Natural killer cell (primary cell): ENCODE measurements around the gene AKR1B15. TPM values are rescaled to one million over a fixed set of nuclear protein-coding genes. Genes with fewer than 3 reads are reported as not detected.
"Not testable (repeated sequence)": the region's sequence is repeated elsewhere in the genome, so short reads cannot be mapped to it uniquely, and the experiment has no call there.

Source experiments
- ATAC-seq, 3 donors: fragments of 150-1000 bp in 2 of 3; fragments of 200-7000 bp in 1 of 3; cut with Tn5 transposase; 1 replicate in 1 of 3; 2 replicates in 2 of 3; pipeline ENCODE4 v1.10.0; 2021; ENCODE audit warnings: mild to moderate bottlenecking in 2 of 3, moderate library complexity in 2 of 3
- DNase-seq, 2 donors: peaks; one replicate each; pipeline versions ENCODE4 v3.0.0 to v3.0.0-alpha.2; 2013 to 2021; ENCODE audit warnings: mixed read lengths in 1 of 2
- H3K27ac ChIP-seq: one replicate; pipeline ENCODE4 v1.5.1; 2013; ENCODE audit warnings: mild to moderate bottlenecking, low read length
- H3K27me3 ChIP-seq: one replicate; pipeline ENCODE4 v1.6.1; 2013; ENCODE audit warnings: low read length; ENCODE audit not compliant: control insufficient read depth, insufficient read depth
- H3K36me3 ChIP-seq: one replicate; pipeline ENCODE4 v1.6.1; 2013; ENCODE audit warnings: low read length; ENCODE audit not compliant: control insufficient read depth, insufficient read depth
- H3K4me1 ChIP-seq: one replicate; pipeline ENCODE4 v1.6.1; 2013; ENCODE audit warnings: low read length; ENCODE audit not compliant: control insufficient read depth, insufficient read depth
- H3K4me3 ChIP-seq: one replicate; pipeline ENCODE4 v1.5.1; 2013; ENCODE audit warnings: low read length
- H3K9me3 ChIP-seq: one replicate; pipeline ENCODE4 v1.6.1; 2013; ENCODE audit warnings: low read length; ENCODE audit not compliant: control insufficient read depth, insufficient read depth
- H3K27ac Mint-ChIP-seq, 2 donors: one replicate each; pipeline ENCODE4 v1.8.0; 2022; ENCODE audit warnings: mild to moderate bottlenecking in 2 of 2, mixed read lengths in 2 of 2, moderate library complexity in 1 of 2
- H3K27me3 Mint-ChIP-seq, 2 donors: one replicate each; pipeline ENCODE4 v1.8.0; 2022; ENCODE audit warnings: low read depth in 2 of 2, mixed read lengths in 2 of 2
- H3K36me3 Mint-ChIP-seq: one replicate; pipeline ENCODE4 v1.8.0; 2022; ENCODE audit warnings: mixed read lengths
- H3K4me1 Mint-ChIP-seq, 2 donors: one replicate each; pipeline ENCODE4 v1.8.0; 2022; ENCODE audit warnings: mixed read lengths in 2 of 2
- H3K4me3 Mint-ChIP-seq: one replicate; pipeline ENCODE4 v1.8.0; 2022; ENCODE audit warnings: mild to moderate bottlenecking, moderate library complexity, mixed read lengths
- H3K9me3 Mint-ChIP-seq, 2 donors: one replicate each; pipeline ENCODE4 v1.8.0; 2022; ENCODE audit warnings: mixed read lengths in 2 of 2
- CTCF ChIP-seq: fragments of 200-600 bp; IDR thresholded peaks from one replicate; pipeline ENCODE4 v1.8.0; 2022; ENCODE audit warnings: antibody characterized with exemption
- WGBS: methylation state at CpG from one replicate; pipeline ENCODE4 v1.1.7; 2013; ENCODE audit warnings: missing lambda C conversion rate; ENCODE audit not compliant: insufficient coverage; 5-methylcytosine and 5-hydroxymethylcytosine counted together
- intact Hi-C: fragments of 100-400 bp; cut with micrococcal nuclease; formaldehyde crosslinking; loops from one replicate; pipeline ENCODE4 v1.14.2; 2022
- total RNA-seq, 4 donors: library from RNA; stranded (reverse); fragments of 120-200 nt in 1 of 4; gene quantifications; one replicate each; pipeline versions ENCODE4 v1.2.3 to v1.2.4, GENCODE V29; 2013 to 2022

AKR1B15 gene
- total RNA-seq, 3 donors from 2014 or later (not counting 1 experiment from before 2014, with no cell fraction given), result not detected

- no peak for ATAC-seq
- 74% methylated on average over 2 of the region's 3 CpGs for WGBS
- no peak overlapping the region for H3K27ac Mint-ChIP-seq
- Histone ChIP-seq H3K36me3 (no peaks in the 10 kb centered on the region), H3K9me3 (no peaks in the 10 kb centered on the region), H3K27ac (no peak overlapping the region), H3K4me1 (no peaks in the 10 kb centered on the region), H3K27me3 (no peaks in the 10 kb centered on the region), H3K4me3 (no peak overlapping the region)
- no peaks in the 10 kb centered on the region for H3K36me3 Mint-ChIP-seq
- H3K4me1 Mint-ChIP-seq, result no peaks in the 10 kb centered on the region
- TF ChIP-seq CTCF, result no peak
- intact Hi-C loops, result no loop called here
- no peak for DNase-seq
- no peaks in the 10 kb centered on the region for H3K9me3 Mint-ChIP-seq
- H3K4me3 Mint-ChIP-seq, result no peak overlapping the region
- H3K27me3 Mint-ChIP-seq, result peaks cover 7 to 14% of the 10 kb centered on the region in 2 donors
Observed at GRCh38 chr7:134535919-134536299, 13.0 kb upstream of the AKR1B15 start.

DNA sequence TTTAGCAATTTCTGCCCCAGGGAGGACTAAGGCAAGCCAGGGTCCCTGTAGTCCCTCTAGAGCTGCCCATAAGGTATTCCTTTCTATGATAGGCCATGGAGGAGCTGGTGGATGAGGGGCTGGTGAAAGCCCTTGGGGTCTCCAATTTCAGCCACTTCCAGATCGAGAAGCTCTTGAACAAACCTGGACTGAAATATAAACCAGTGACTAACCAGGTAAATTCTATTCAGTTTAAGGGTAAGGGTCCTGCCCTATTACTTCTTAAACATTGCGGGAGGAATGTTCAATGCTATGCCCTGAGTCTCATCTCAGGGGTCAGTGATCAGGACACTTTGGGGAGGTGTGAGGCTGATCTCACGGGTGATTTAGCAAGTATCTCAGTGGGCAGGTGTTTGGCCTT, 12.4 kb upstream of the AKR1B15 start:
- H3K4me1 ChIP-seq, H3K9me3 ChIP-seq, H3K27ac ChIP-seq, H3K9me3 Mint-ChIP-seq, DNase-seq, H3K27me3 ChIP-seq, H3K4me3 ChIP-seq, H3K36me3 ChIP-seq, H3K36me3 Mint-ChIP-seq, intact Hi-C loops, H3K4me3 Mint-ChIP-seq, H3K4me1 Mint-ChIP-seq, ATAC-seq, H3K27ac Mint-ChIP-seq: not testable (repeated sequence)
- WGBS, result 76% methylated on average over 3 of the region's 3 CpGs
- peaks cover 7 to 14% of the 10 kb centered on the region in 2 donors for H3K27me3 Mint-ChIP-seq

DNA sequence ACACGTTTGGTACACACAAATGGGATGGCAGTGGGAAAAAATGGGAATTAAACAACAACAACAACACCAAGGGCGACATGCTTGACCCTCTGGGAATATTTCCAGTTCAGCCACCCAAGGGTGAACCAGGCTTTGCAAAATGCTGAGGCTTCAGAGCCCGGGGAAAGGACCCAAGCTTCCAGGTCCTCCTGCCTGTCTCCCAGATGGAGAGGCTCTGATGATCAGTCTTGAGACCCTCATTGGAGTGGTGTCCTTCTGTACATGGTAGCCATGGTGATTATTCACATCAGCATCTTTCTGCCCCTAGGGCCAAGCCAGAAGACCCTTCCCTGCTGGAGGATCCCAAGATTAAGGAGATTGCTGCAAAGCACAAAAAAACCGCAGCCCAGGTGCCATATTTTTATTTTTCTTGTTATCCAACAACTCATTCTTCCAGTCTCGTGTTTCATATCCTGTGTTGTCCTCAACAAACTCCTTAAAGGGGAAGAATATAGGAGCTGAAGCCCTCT, 11.6 kb upstream of the AKR1B15 start:
- 73% methylated on average over 2 of the region's 5 CpGs for WGBS
- not testable (repeated sequence) for H3K9me3 Mint-ChIP-seq

GRCh38 chr7:134539380-134540004, 9.4 kb upstream of the AKR1B15 start:
- H3K4me3 ChIP-seq, result no peak overlapping the region
- no peaks in the 10 kb centered on the region for H3K4me1 ChIP-seq
- DNase-seq, result no peak
- intact Hi-C loops, result no loop called here
- no peaks in the 10 kb centered on the region for H3K9me3 Mint-ChIP-seq
- peaks cover 14 to 27% of the 10 kb centered on the region in 2 donors for H3K27me3 Mint-ChIP-seq
- TF ChIP-seq CTCF, result no peak
- H3K4me3 Mint-ChIP-seq, result no peak overlapping the region
- H3K27ac ChIP-seq, result no peak overlapping the region
- no peaks in the 10 kb centered on the region for H3K27me3 ChIP-seq
- no peaks in the 10 kb centered on the region for H3K36me3 Mint-ChIP-seq
- H3K4me1 Mint-ChIP-seq, result no peaks in the 10 kb centered on the region
- no peaks in the 10 kb centered on the region for H3K9me3 ChIP-seq
- H3K36me3 ChIP-seq, result no peaks in the 10 kb centered on the region
- 87% methylated on average over 6 of the region's 6 CpGs for WGBS
- no peak for ATAC-seq
- no peak overlapping the region for H3K27ac Mint-ChIP-seq

More for the DNA sequence above, 11.6 kb upstream of the AKR1B15 start:
- peaks cover 7 to 14% of the 10 kb centered on the region in 2 donors for H3K27me3 Mint-ChIP-seq
- H3K27me3 ChIP-seq, H3K4me3 Mint-ChIP-seq, ATAC-seq, H3K4me1 ChIP-seq, H3K36me3 Mint-ChIP-seq, H3K4me1 Mint-ChIP-seq, H3K4me3 ChIP-seq, H3K27ac ChIP-seq, DNase-seq, H3K27ac Mint-ChIP-seq, H3K9me3 ChIP-seq, H3K36me3 ChIP-seq, intact Hi-C loops: not testable (repeated sequence)

GRCh38 chr7:134541501-134542194, 7.3 kb upstream of the AKR1B15 start:
- H3K9me3 ChIP-seq, H3K4me1 ChIP-seq, H3K4me3 Mint-ChIP-seq, H3K4me3 ChIP-seq, H3K27ac ChIP-seq, H3K36me3 Mint-ChIP-seq, H3K4me1 Mint-ChIP-seq, H3K9me3 Mint-ChIP-seq, ATAC-seq, H3K27ac Mint-ChIP-seq, DNase-seq, intact Hi-C loops, H3K27me3 ChIP-seq, H3K36me3 ChIP-seq: not testable (repeated sequence)
- H3K27me3 Mint-ChIP-seq, result peaks cover 16 to 35% of the 10 kb centered on the region in 2 donors
- 93% methylated on average over 8 of the region's 8 CpGs for WGBS
